NCI-H2029 (cell line): ENCODE measurements around the gene MYO9A.

Source experiments
- DNase-seq: peaks from one replicate; lab custom pipeline; 2025; lab: John Stamatoyannopoulos, UW

The MYO9A gene

GRCh38 chr15:71853543-71853942 lies 264.4 kb downstream of the MYO9A start:
- DNase-seq, result no peak

- no peak for DNase-seq
These were observed 273.0 kb downstream of the MYO9A start for GRCh38 chr15:71844916-71845315.

GRCh38 chr15:71841563-71841962 lies 276.4 kb downstream of the MYO9A start:
- DNase-seq, result no peak

GRCh38 chr15:71830981-71831380 lies 287.0 kb downstream of the MYO9A start:
- no peak for DNase-seq

GRCh38 chr15:71826196-71826595 lies 291.8 kb downstream of the MYO9A start:
- DNase-seq, result no peak

- DNase-seq, result no peak
These were observed 292.8 kb downstream of the MYO9A start for GRCh38 chr15:71825021-71825730.

GRCh38 chr15:71823801-71824200 lies 294.1 kb downstream of the MYO9A start:
- DNase-seq, result no peak

- DNase-seq, result no peak
These were observed 294.9 kb downstream of the MYO9A start for GRCh38 chr15:71822890-71823630.

- DNase-seq, result no peak
These were observed 296.3 kb downstream of the MYO9A start for GRCh38 chr15:71821547-71822129.

GRCh38 chr15:71820127-71820526 lies 297.8 kb downstream of the MYO9A start:
- no peak for DNase-seq

- no peak for DNase-seq
These were observed 300.6 kb downstream of the MYO9A start for GRCh38 chr15:71817351-71817750.

GRCh38 chr15:71815301-71815700 lies 302.6 kb downstream of the MYO9A start:
- no peak for DNase-seq

GRCh38 chr15:71813723-71814470 lies 304.1 kb downstream of the MYO9A start:
- no peak for DNase-seq

- DNase-seq, result no peak
These were observed 304.8 kb downstream of the MYO9A start for GRCh38 chr15:71812966-71813722.

GRCh38 chr15:71811752-71812735 lies 305.9 kb downstream of the MYO9A start:
- no peak for DNase-seq

GRCh38 chr15:71811036-71811736 lies 306.8 kb downstream of the MYO9A start:
- no peak for DNase-seq

GRCh38 chr15:71810256-71811035 lies 307.5 kb downstream of the MYO9A start, which contains the start of gene NR2E3:
Gene NR2E3, plus strand, starts transcription at chr15:71810554. Its CDS starts 190 bp downstream, at chr15:71810744.
- DNase-seq, result no peak

- no peak for DNase-seq
These were observed 308.6 kb downstream of the MYO9A start for GRCh38 chr15:71809346-71809745.
